Cardiac fibroblast (primary cell): ENCODE data around the gene TRIM5.
A peak's percentile ranks its signal among the peaks of the same experiment; 100 is the strongest.

Source experiments
- DNase-seq, 2 donors: peaks; one replicate each; pipeline versions ENCODE4 v3.0.0 to v3.0.0-alpha.2; 2010; ENCODE audit warnings: low read depth in 2 of 2
- H3K4me3 ChIP-seq, 2 donors: replicated peaks in 1 of 2; 1 replicate in 1 of 2; 2 replicates in 1 of 2; pipeline ENCODE4 v1.5.1; 2011; ENCODE audit warnings: low read depth in 2 of 2, low read length in 2 of 2, mild to moderate bottlenecking in 2 of 2, moderate library complexity in 1 of 2
- TF ChIP-seq, protein P1 (sequence below): IDR thresholded peaks from one replicate; pipeline ENCODE4 v1.5.1; 2011; ENCODE audit warnings: low read depth, mild to moderate bottlenecking, low read length, inconsistent platforms

Gene TRIM5

DNA sequence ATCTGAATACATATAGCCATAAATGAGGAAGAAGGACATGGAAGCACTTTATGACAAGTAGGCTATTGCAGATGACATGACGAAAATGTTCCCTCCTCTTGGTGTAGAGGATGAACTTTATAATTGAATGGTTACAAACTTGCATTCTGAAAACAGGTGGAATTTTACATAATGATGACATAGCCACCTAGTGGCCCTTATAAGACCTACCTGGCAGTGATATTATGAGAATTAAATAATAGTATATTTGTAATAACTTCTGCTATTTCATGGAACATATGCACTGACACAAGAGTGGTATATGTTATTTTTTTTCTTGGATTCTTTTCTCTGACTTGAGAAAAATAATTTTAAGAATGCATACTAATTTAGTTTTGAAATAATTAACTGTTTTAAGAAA lies 27.6 kb upstream of the TRIM5 start:
- DNase-seq, result peak; percentile 21 to 24
- TF ChIP-seq, protein P1, sequence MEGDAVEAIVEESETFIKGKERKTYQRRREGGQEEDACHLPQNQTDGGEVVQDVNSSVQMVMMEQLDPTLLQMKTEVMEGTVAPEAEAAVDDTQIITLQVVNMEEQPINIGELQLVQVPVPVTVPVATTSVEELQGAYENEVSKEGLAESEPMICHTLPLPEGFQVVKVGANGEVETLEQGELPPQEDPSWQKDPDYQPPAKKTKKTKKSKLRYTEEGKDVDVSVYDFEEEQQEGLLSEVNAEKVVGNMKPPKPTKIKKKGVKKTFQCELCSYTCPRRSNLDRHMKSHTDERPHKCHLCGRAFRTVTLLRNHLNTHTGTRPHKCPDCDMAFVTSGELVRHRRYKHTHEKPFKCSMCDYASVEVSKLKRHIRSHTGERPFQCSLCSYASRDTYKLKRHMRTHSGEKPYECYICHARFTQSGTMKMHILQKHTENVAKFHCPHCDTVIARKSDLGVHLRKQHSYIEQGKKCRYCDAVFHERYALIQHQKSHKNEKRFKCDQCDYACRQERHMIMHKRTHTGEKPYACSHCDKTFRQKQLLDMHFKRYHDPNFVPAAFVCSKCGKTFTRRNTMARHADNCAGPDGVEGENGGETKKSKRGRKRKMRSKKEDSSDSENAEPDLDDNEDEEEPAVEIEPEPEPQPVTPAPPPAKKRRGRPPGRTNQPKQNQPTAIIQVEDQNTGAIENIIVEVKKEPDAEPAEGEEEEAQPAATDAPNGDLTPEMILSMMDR, result peak; percentile 39

DNA sequence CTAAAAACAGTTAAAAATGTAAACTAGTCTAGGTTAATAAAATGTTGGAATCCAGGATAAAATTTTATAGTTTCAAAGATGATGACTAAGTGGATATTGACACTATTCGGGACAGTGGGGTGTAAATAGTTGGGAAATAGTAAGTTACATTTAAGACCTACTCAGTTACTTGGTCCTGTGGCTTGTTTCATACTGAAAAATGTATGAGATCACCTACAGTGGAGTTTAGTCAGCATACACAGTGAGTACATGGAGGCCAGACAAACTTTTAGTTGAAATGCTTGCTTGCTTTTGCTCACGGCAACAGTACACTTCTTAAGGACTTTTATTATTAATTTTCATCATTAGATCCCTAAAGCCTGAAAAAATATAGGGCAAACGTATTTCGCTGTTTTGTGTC lies 20.8 kb upstream of the TRIM5 start:
- H3K4me3 ChIP-seq, result no peak overlapping the region
- TF ChIP-seq, protein P1, result no peak
- DNase-seq, result peak in 1 of 2 donors; percentile 29

More for the DNA sequence above, 27.6 kb upstream of the TRIM5 start:
- no peak overlapping the region for H3K4me3 ChIP-seq

DNA sequence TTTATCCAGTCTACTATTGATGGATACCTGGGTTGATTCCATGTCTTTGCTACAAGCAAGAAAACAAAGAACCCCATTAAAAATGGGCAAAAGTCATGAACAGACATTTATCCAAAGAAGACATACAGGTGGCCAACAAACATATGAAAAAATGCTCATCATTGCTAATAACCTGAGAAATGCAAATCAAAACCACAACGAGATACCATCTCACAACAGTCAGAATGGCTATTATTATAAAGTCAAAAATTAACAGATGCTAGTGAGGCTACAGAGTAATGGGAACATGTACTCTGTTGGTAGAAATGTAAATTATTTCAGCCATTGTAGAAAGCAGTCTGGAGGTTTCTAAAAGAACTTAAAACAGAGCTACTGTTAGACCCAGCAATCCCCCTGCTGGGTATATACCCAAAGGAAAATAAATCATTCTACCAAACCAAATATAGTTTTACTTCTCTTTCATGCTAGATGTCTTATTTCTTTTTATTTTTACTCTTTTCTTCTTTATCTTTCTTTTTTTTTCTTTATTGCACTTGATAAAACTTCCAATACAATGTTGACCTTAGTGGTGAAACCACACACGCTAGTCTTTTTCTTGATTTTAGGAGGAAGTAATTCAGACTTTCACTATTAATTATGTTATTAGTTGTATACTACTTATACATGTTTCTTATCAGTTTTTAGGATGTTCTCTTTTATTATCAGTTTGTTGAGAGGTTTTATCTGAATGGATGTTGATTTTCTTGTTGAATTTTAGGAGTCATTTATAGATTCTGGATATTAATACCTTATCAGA lies 19.1 kb upstream of the TRIM5 start:
- no peak overlapping the region for H3K4me3 ChIP-seq
- DNase-seq, result no peak
- TF ChIP-seq, protein P1, result no peak

DNA sequence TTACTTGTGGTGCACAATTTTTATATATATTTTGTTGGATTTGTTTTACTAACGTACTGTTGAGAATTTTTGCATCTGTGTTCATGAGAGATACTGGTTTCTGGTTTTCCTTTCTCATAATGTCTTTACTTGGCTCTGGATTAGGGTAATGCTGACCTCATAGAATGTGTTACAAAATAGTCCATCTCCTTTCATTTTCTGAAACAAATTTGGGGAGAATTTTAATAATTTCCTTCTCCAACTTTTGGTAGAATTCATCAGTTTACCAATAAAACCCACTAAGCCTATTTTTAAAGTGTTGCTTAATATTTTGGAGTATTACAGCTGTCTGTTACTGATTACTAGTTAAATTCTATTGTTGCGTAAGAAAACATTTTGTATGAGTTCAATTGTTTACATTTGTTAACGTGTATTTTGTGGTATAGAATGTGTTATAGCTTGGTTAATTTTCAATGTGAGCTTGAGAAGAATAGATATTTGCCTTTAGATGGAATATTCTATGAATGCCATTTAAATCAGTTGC lies 16.2 kb upstream of the TRIM5 start:
- TF ChIP-seq, protein P1, result no peak
- no peak for DNase-seq
- H3K4me3 ChIP-seq, result no peak overlapping the region

DNA sequence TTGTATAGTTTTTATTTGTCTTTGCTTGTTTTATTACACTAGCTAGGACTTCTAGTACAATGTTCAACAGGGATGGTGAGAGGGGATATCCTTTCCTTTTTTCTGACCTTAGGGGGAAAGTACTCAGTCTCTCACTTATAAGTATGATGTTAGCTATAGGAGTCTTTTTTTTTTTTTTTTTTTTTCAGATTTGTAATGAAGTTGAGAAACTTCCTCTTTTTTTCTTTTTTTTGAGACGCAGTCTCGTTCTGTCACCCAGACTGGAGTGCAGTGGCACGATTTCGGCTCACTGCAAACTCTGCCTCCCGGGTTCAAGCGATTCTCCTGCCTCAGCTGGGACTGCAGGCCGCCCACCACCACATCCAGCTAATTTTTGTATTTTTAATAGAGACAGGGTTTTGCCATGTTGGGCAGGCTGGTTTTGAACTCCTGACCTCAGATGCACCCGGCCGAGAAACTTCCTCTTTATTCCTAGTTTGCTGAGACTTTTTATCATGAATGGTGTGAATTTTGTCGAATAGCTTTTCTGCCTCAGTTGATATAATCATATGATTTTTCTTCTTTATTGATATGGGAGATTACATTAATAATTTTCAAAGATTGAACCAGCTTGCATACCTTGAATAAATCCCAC lies 15.7 kb upstream of the TRIM5 start:
- no peak overlapping the region for H3K4me3 ChIP-seq
- DNase-seq, result no peak
- TF ChIP-seq, protein P1, result no peak

DNA sequence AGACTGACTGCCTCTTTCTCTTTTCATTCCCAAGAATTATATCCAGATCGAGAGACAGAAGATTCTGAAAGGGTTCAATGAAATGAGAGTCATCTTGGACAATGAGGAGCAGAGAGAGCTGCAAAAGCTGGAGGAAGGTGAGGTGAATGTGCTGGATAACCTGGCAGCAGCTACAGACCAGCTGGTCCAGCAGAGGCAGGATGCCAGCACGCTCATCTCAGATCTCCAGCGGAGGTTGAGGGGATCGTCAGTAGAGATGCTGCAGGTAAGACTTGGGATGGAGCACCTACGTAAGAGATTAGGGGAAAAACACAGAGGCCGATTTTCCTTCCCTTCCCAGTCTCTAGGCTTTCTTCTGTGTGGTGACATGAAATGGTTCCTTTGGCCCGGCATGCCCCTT lies 13.4 kb upstream of the TRIM5 start:
- TF ChIP-seq, protein P1, result no peak
- no peak overlapping the region for H3K4me3 ChIP-seq
- DNase-seq, result no peak
